ENCODE results near the gene TRAP1. TPM values are rescaled to one million over a fixed set of nuclear protein-coding genes. Genes with fewer than 3 reads are reported as not detected.
"Not testable (repeated sequence)": the region's sequence is repeated elsewhere in the genome, so short reads cannot be mapped to it uniquely, and the experiment has no call there.

Gene TRAP1
- polyA plus RNA-seq, 2 donors = 46.8 to 87.9 TPM

- 3 to 4% methylated on average over 10 of the region's 10 CpGs for WGBS, 2 donors
- Histone ChIP-seq H3K4me3 (ENCODE audit: low read depth in 1 of 2, low read length in 2 of 2) (peak overlapping the region; percentile 81 to 92), H3K27me3 (ENCODE audit: control insufficient read depth in 1 of 2, insufficient read depth in 2 of 2, low read length in 2 of 2) (no peaks in the 10 kb centered on the region), H3K9me3 (ENCODE audit: control insufficient read depth in 2 of 2, insufficient read depth in 1 of 2, low read depth in 1 of 2, low read length in 1 of 2) (no peaks in the 10 kb centered on the region), H3K27ac (ENCODE audit: low read depth in 2 of 2, low read length in 1 of 2) (peak overlapping the region in 1 of 2 donors; percentile 71), H3K36me3 (ENCODE audit: control insufficient read depth in 2 of 2, insufficient read depth in 2 of 2, low read length in 1 of 2) (peaks cover 0 to 2% of the 10 kb centered on the region in 2 donors), H3K4me1 (ENCODE audit: control insufficient read depth in 2 of 2, insufficient read depth in 2 of 2, low read length in 1 of 2) (no peaks in the 10 kb centered on the region)
Observed at GRCh38 chr16:3610698-3611145, 106.6 kb downstream of the TRAP1 start.

DNA sequence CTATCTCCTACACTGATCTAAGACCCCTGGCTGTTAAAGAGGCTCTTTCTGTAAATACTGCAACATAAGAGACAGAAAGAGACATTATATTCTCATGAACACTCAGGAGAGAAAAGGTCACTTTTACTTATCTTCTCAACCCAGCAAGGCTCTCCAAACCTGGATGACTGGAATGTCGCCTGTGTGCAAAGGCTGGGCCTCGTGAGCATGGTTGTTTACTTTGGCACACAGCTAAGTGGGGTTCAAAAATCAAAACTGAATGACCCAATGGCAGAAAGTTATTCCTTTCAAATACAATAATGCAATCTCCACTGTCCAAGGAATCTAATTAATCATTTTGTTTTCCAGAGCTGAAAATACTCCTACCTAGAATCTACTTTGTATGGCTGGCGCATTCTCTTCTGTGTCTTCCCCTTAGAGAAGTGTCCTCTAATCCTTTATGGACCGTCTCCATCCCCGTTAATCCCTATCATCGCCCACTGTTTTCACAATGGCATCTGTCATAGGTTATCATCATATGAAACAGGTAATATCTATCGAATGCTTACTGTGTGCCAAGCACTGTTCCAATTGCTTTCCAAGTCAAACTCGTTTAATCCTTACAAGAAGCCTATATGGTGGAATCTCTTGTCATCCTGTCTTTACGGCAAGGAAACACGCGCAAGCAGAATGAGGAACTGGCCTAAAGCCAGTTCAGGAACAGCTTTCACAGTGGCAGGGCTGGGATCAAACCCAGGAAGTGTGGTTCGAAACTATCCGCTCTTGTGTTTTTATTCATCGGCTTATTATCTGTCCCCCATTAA, 107.2 kb downstream of the TRAP1 start:
- no peaks in the 10 kb centered on the region for H3K4me1 ChIP-seq (ENCODE audit: control insufficient read depth in 2 of 2, insufficient read depth in 2 of 2, low read length in 1 of 2)
- H3K4me3 ChIP-seq (ENCODE audit: low read depth in 1 of 2, low read length in 2 of 2) = peak overlapping the region in 1 of 2 donors; percentile 92
- H3K9me3 ChIP-seq (ENCODE audit: control insufficient read depth in 2 of 2, insufficient read depth in 1 of 2, low read depth in 1 of 2, low read length in 1 of 2) = no peaks in the 10 kb centered on the region
- peaks cover 0 to under 1% of the 10 kb centered on the region in 2 donors for H3K36me3 ChIP-seq (ENCODE audit: control insufficient read depth in 2 of 2, insufficient read depth in 2 of 2, low read length in 1 of 2)
- WGBS, 2 donors = 51 to 58% methylated on average over 14 of the region's 14 CpGs
- H3K27me3 ChIP-seq (ENCODE audit: control insufficient read depth in 1 of 2, insufficient read depth in 2 of 2, low read length in 2 of 2) = no peaks in the 10 kb centered on the region
- no peak overlapping the region for H3K27ac ChIP-seq (ENCODE audit: low read depth in 2 of 2, low read length in 1 of 2)

DNA sequence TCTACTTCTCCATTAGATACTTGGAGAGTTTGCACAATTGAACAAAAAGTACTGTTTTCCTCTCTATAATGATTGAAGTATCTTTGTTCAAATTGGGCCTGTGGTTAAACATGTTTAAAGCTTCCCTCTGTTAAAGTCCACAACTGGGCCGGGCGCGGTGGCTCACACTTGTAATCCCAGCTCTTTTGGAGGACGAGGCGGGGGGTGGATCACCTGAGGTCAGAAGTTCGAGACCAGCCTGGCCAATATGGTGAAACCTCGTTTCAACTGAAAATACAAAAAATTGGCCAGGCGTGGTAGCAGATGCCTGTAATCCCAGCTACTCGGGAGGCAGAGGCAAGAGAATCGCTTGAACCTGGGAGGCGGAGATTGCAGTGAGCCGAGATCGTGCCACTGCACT, 108.3 kb downstream of the TRAP1 start:
- H3K9me3 ChIP-seq (ENCODE audit: control insufficient read depth in 2 of 2, insufficient read depth in 1 of 2, low read depth in 1 of 2, low read length in 1 of 2); H3K4me1 ChIP-seq (ENCODE audit: control insufficient read depth in 2 of 2, insufficient read depth in 2 of 2, low read length in 1 of 2); H3K4me3 ChIP-seq (ENCODE audit: low read depth in 1 of 2, low read length in 2 of 2); H3K27ac ChIP-seq (ENCODE audit: low read depth in 2 of 2, low read length in 1 of 2); H3K27me3 ChIP-seq (ENCODE audit: control insufficient read depth in 1 of 2, insufficient read depth in 2 of 2, low read length in 2 of 2); H3K36me3 ChIP-seq (ENCODE audit: control insufficient read depth in 2 of 2, insufficient read depth in 2 of 2, low read length in 1 of 2): not testable (repeated sequence)
- 92 to 95% methylated on average over 13 of the region's 13 CpGs for WGBS, 2 donors

DNA sequence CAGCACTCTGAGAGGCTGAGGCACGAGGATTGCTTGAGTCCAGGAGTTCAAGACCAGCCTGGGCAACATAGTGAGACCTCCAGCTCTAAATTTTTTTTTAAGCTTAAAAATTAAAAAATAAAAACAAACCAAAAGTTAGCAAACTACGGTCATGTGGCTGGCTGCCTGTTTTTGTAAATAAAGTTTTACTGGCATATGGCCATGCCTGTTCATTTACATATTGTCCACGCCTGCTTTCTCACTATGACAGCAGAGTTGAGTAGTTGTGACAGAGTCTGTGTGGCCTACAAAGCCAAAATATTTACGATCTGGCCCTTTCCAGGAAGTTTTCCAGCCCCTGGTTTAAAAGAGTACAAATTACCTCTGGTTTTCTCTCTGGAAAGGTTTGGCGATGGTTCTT, 109.3 kb downstream of the TRAP1 start:
- Histone ChIP-seq H3K4me1 (ENCODE audit: control insufficient read depth in 2 of 2, insufficient read depth in 2 of 2, low read length in 1 of 2) (no peaks in the 10 kb centered on the region), H3K27me3 (ENCODE audit: control insufficient read depth in 1 of 2, insufficient read depth in 2 of 2, low read length in 2 of 2) (no peaks in the 10 kb centered on the region), H3K36me3 (ENCODE audit: control insufficient read depth in 2 of 2, insufficient read depth in 2 of 2, low read length in 1 of 2) (no peaks in the 10 kb centered on the region), H3K4me3 (ENCODE audit: low read depth in 1 of 2, low read length in 2 of 2) (no peak overlapping the region), H3K27ac (ENCODE audit: low read depth in 2 of 2, low read length in 1 of 2) (no peak overlapping the region), H3K9me3 (ENCODE audit: control insufficient read depth in 2 of 2, insufficient read depth in 1 of 2, low read depth in 1 of 2, low read length in 1 of 2) (no peaks in the 10 kb centered on the region)
- 83 to 87% methylated on average over 5 of the region's 5 CpGs for WGBS, 2 donors

Other genes with a start within 250 kb of the TRAP1 start
- gene C16orf90, start 222.0 kb downstream of the TRAP1 start, polyA plus RNA-seq = not detected
- gene CLUAP1, start 216.5 kb downstream of the TRAP1 start, polyA plus RNA-seq = 1 to 10 TPM; 3.8 to 4.5 TPM
- under 1 TPM; 0.41 to 0.81 TPM for gene NLRC3, start 140.1 kb downstream of the TRAP1 start, polyA plus RNA-seq
- gene SLX4, start 105.9 kb downstream of the TRAP1 start, polyA plus RNA-seq = 1 to 10 TPM; 1.6 to 3.5 TPM
- gene DNASE1, start 62.8 kb downstream of the TRAP1 start, polyA plus RNA-seq = 10 to 100 TPM in 1 of 2 donors, 1 to 10 TPM in 1; 3.5 to 23.8 TPM
- gene CREBBP, start 163.2 kb upstream of the TRAP1 start, polyA plus RNA-seq = 10 to 100 TPM in 1 of 2 donors, 1 to 10 TPM in 1; 8.4 to 20.2 TPM